HepG2 (cell line): ENCODE measurements around the gene SEC14L5. TPM values are rescaled to one million over a fixed set of nuclear protein-coding genes. Genes with fewer than 3 reads are reported as not detected.

Source experiments
- ATAC-seq: fragments of 200-7000 bp; cut with Tn5 transposase; 3 replicates; pipeline ENCODE4 v1.9.1; 2020; ENCODE audit warnings: mild to moderate bottlenecking, moderate library complexity
- BruUV-seq: library from RNA; stranded (reverse); fragments of 400-500 nt; replicated peaks from 2 replicates; lab custom pipeline; 2021; lab: Mats Ljungman, UMichigan
- CTCF ChIA-PET: fragments of 300-600 bp; formaldehyde crosslinking; extraction: SDS; loops from one replicate; lab custom pipeline; 2021; ENCODE audit warnings: low total read pairs, inconsistent platforms, low intra/inter-chr PET ratio; lab: Yijun Ruan, JAX
- POLR2A ChIA-PET: fragments of 350-600 bp; sonication (Branson Sonifier 250); formaldehyde crosslinking; loops from one replicate; lab custom pipeline; 2020; ENCODE audit warnings: antibody characterized with exemption, inconsistent platforms; lab: Yijun Ruan, JAX
- DNase-seq: peaks from one replicate; pipeline ENCODE4 v3.0.0-alpha.2; 2015; ENCODE audit warnings: low spot score
- FAIRE-seq: peaks from 3 replicates; lab custom pipeline; 2011; peaks lifted over from hg19 to GRCh38; lab: Jason Lieb, UNC
- H2AFZ ChIP-seq: one replicate; pipeline ENCODE4 v1.6.1; 2011; ENCODE audit warnings: low read length, inconsistent platforms
- H3K27ac ChIP-seq: fragments of 300-600 bp; 3 replicates; pipeline ENCODE4 v1.8.0; 2011; ENCODE audit warnings: mixed run types, mild to moderate bottlenecking, mixed read lengths, low read length, inconsistent platforms; ENCODE audit not compliant: insufficient read depth; ENCODE audit errors: extremely low read length
- H3K27me3 ChIP-seq, 2 experiments: fragments of 200-600 bp in 1 of 2; 2 replicates in 1 of 2; 3 replicates in 1 of 2; pipeline versions ENCODE4 v1.6.0 to v1.8.0; 2011; ENCODE audit warnings: low read length in 2 of 2, mild to moderate bottlenecking in 2 of 2, moderate library complexity in 2 of 2, inconsistent platforms in 1 of 2; ENCODE audit not compliant: insufficient read depth in 2 of 2, control insufficient read depth in 1 of 2
- H3K36me3 ChIP-seq, 2 experiments: fragments of 200-600 bp in 1 of 2; replicated peaks in 1 of 2; 2 replicates in 1 of 2; 3 replicates in 1 of 2; pipeline versions ENCODE4 v1.5.1 to v1.8.0; 2011; ENCODE audit warnings: low read length in 2 of 2, inconsistent platforms in 1 of 2; ENCODE audit not compliant: insufficient read depth in 2 of 2, control insufficient read depth in 1 of 2
- H3K4me1 ChIP-seq: 2 replicates; pipeline ENCODE4 v1.5.1; 2012; ENCODE audit warnings: low read length, inconsistent platforms; ENCODE audit not compliant: insufficient read depth
- H3K4me2 ChIP-seq: 2 replicates; pipeline ENCODE4 v1.6.0; 2011; ENCODE audit warnings: low read depth, low read length, inconsistent platforms
- H3K4me3 ChIP-seq, 3 experiments: fragments of 200-600 bp in 1 of 3; sonication (generic), shearing (Covaris generic) in 1 of 3; replicated peaks in 1 of 3; 2 replicates each; pipeline ENCODE4 v1.5.1; 2011 to 2016; ENCODE audit warnings: low read length in 3 of 3, inconsistent platforms in 2 of 3, low read depth in 2 of 3, mild to moderate bottlenecking in 2 of 3, control low read depth in 1 of 3, mixed read lengths in 1 of 3; ENCODE audit not compliant: insufficient read depth in 1 of 3
- H3K79me2 ChIP-seq: one replicate; pipeline ENCODE4 v1.6.1; 2011; ENCODE audit warnings: low read length, inconsistent platforms; ENCODE audit not compliant: insufficient read depth
- H3K9ac ChIP-seq: 2 replicates; pipeline ENCODE4 v1.6.0; 2011; ENCODE audit warnings: mild to moderate bottlenecking, low read depth, low read length, inconsistent platforms; ENCODE audit not compliant: insufficient read depth
- H3K9me3 ChIP-seq: 2 replicates; pipeline ENCODE4 v1.5.1; 2012; ENCODE audit warnings: mild to moderate bottlenecking, low read length
- H4K20me1 ChIP-seq: 2 replicates; pipeline ENCODE4 v1.6.0; 2011; ENCODE audit warnings: inconsistent platforms, mild to moderate bottlenecking, low read length, moderate library complexity; ENCODE audit not compliant: insufficient read depth
- ASH2L ChIP-seq: fragments of 300-600, 200-600 bp; sonication (generic); IDR thresholded peaks from 2 replicates; pipeline ENCODE4 v1.7.0; 2017; ENCODE audit warnings: low read depth, mild to moderate bottlenecking, moderate library complexity, mixed read lengths, low read length; ENCODE audit not compliant: insufficient read length
- ATF3 ChIP-seq: sonication (generic); formaldehyde crosslinking; IDR thresholded peaks from 2 replicates; pipeline ENCODE4 v1.4.0; 2020; ENCODE audit warnings: missing genetic modification reagents
- BHLHE40 ChIP-seq: IDR thresholded peaks from 2 replicates; pipeline ENCODE4 v1.6.1; 2011; ENCODE audit warnings: low read length, improper control_type of control experiment
- DNMT1 ChIP-seq: sonication (generic); formaldehyde crosslinking; IDR thresholded peaks from 2 replicates; pipeline ENCODE4 v1.5.1; 2020; ENCODE audit warnings: mild to moderate bottlenecking, missing genetic modification reagents
- FOXO1 ChIP-seq: sonication (generic); formaldehyde crosslinking; IDR thresholded peaks from 2 replicates; pipeline ENCODE4 v1.4.0; 2020; ENCODE audit warnings: missing genetic modification reagents
- GATAD1 ChIP-seq: IDR thresholded peaks from 2 replicates; pipeline ENCODE4 v1.6.1; 2016; ENCODE audit warnings: missing genetic modification reagents, missing compliant biosample characterization
- GMEB1 ChIP-seq: sonication (generic); formaldehyde crosslinking; IDR thresholded peaks from 2 replicates; pipeline ENCODE4 v1.5.1; 2020; ENCODE audit warnings: missing genetic modification reagents, mild to moderate bottlenecking, borderline replicate concordance
- HDAC1 ChIP-seq: sonication (generic); formaldehyde crosslinking; IDR thresholded peaks from 2 replicates; pipeline ENCODE4 v1.5.1; 2020; ENCODE audit warnings: mild to moderate bottlenecking, missing genetic modification reagents
- KDM5A ChIP-seq: fragments of 200-600 bp; sonication (generic); IDR thresholded peaks from 2 replicates; pipeline ENCODE4 v1.7.0; 2018; ENCODE audit warnings: antibody characterized with exemption, mild to moderate bottlenecking, low read length, borderline replicate concordance
- KLF12 ChIP-seq: sonication (generic); formaldehyde crosslinking; IDR thresholded peaks from 2 replicates; pipeline ENCODE4 v1.4.0; 2020; ENCODE audit warnings: missing genetic modification reagents, borderline replicate concordance
- KLF13 ChIP-seq: sonication (generic); formaldehyde crosslinking; IDR thresholded peaks from 2 replicates; pipeline ENCODE4 v1.4.0; 2020; ENCODE audit warnings: mild to moderate bottlenecking, missing genetic modification reagents
- MEF2D ChIP-seq: sonication (generic); formaldehyde crosslinking; IDR thresholded peaks from 2 replicates; pipeline ENCODE4 v1.5.1; 2020; ENCODE audit warnings: mild to moderate bottlenecking, missing genetic modification reagents
- MYNN ChIP-seq: sonication (generic); formaldehyde crosslinking; IDR thresholded peaks from 2 replicates; pipeline ENCODE4 v1.4.0; 2020; ENCODE audit warnings: mild to moderate bottlenecking, low read depth, missing genetic modification reagents
- PCBP1 ChIP-seq: fragments of 200-400 bp; formaldehyde crosslinking; IDR thresholded peaks from 2 replicates; pipeline ENCODE4 v1.6.1; 2017; ENCODE audit warnings: mild to moderate bottlenecking, low read depth, low read length, borderline replicate concordance
- SALL1 ChIP-seq: sonication (generic); formaldehyde crosslinking; IDR thresholded peaks from 2 replicates; pipeline ENCODE4 v1.8.0; 2022; ENCODE audit warnings: mild to moderate bottlenecking, missing genetic modification reagents
- SOX5 ChIP-seq: IDR thresholded peaks from 2 replicates; pipeline ENCODE4 v1.6.1; 2016; ENCODE audit warnings: borderline replicate concordance
- TBX2 ChIP-seq: sonication (generic); formaldehyde crosslinking; IDR thresholded peaks from 2 replicates; pipeline ENCODE4 v1.5.0; 2020; ENCODE audit warnings: missing genetic modification reagents, mild to moderate bottlenecking, borderline replicate concordance
- XBP1 ChIP-seq: sonication (generic); formaldehyde crosslinking; IDR thresholded peaks from 2 replicates; pipeline ENCODE4 v1.5.0; 2020; ENCODE audit warnings: missing genetic modification reagents
- ZFY ChIP-seq: sonication (generic); formaldehyde crosslinking; IDR thresholded peaks from 2 replicates; pipeline ENCODE4 v1.4.0; 2020; ENCODE audit warnings: missing genetic modification reagents
- ZKSCAN1 ChIP-seq: fragments of 150-350 bp; IDR thresholded peaks from 2 replicates; pipeline ENCODE4 v1.6.1; 2014; ENCODE audit warnings: low read length
- ZNF337 ChIP-seq: sonication (generic); formaldehyde crosslinking; IDR thresholded peaks from 2 replicates; pipeline ENCODE4 v1.5.1; 2020; ENCODE audit warnings: missing genetic modification reagents, low read depth, mild to moderate bottlenecking, borderline replicate concordance
- ZNF441 ChIP-seq: sonication (generic); formaldehyde crosslinking; IDR thresholded peaks from 2 replicates; pipeline ENCODE4 v1.7.0; 2021; ENCODE audit warnings: missing genetic modification reagents, borderline replicate concordance
- ZNF501 ChIP-seq: sonication (generic); formaldehyde crosslinking; IDR thresholded peaks from 2 replicates; pipeline ENCODE4 v1.5.1; 2020; ENCODE audit warnings: mild to moderate bottlenecking, moderate library complexity, missing genetic modification reagents
- ZNF614 ChIP-seq: IDR thresholded peaks from 2 replicates; pipeline ENCODE4 v1.6.1; 2018; ENCODE audit warnings: missing biosample characterization, missing genetic modification reagents, inconsistent platforms, borderline replicate concordance
- ZNF678 ChIP-seq: sonication (generic); formaldehyde crosslinking; IDR thresholded peaks from 2 replicates; pipeline ENCODE4 v1.4.0; 2020; ENCODE audit warnings: mild to moderate bottlenecking, missing genetic modification reagents
- ZSCAN25 ChIP-seq: sonication (generic); formaldehyde crosslinking; IDR thresholded peaks from 2 replicates; pipeline ENCODE4 v1.8.0; 2022; ENCODE audit warnings: mild to moderate bottlenecking, missing genetic modification reagents
- WGBS: methylation state at CpG from one replicate; pipeline ENCODE4 v1.1.6; 2017; ENCODE audit warnings: low lambda C conversion rate; 5-methylcytosine and 5-hydroxymethylcytosine counted together
- in situ Hi-C: cut with HindIII; loops from 2 replicates; pipeline ENCODE4 v1.10.0; 2017; ENCODE audit warnings: low pct_unique_long_range_greater_than_20kb; ENCODE audit not compliant: extremely low pct_ligation_motif_present
- intact Hi-C: fragments of 100-400 bp; cut with micrococcal nuclease; formaldehyde crosslinking; loops from one replicate; pipeline ENCODE4 v1.10.0; 2022; ENCODE audit not compliant: unreplicated experiment
- polyA plus RNA-seq, 8 experiments: library from polyadenylated mRNA; depleted of rRNA in 3 of 8; stranded (reverse) in 7 of 8; unstranded in 1 of 8; fragments of >200 nt; fragmentation: Illumina TruSeq in 4 of 8; extraction: Trizol in 4 of 8; gene quantifications; 2 replicates each; pipeline versions ENCODE4 v1.2.1 to v1.2.3, GENCODE V29; 2011 to 2016; ENCODE audit warnings: low read depth in 4 of 8, missing spikeins in 1 of 8, mixed read lengths in 1 of 8; ENCODE audit not compliant: insufficient read depth in 1 of 8
- total RNA-seq, 5 experiments: library from RNA; depleted of rRNA; stranded (reverse); fragments of >200 nt; fragmentation: Illumina TruSeq; extraction: Trizol; gene quantifications; 2 replicates each; pipeline ENCODE4 v1.2.3, GENCODE V29; 2016; ENCODE audit warnings: low read depth in 1 of 5

Gene SEC14L5
- total and polyA plus RNA-seq, 2 of the 13 experiments (the other 11 are each of a cell fraction or from before 2014, with no cell fraction given), result 0.40 to 0.42 TPM

- Histone ChIP-seq H4K20me1 (no peaks in the 10 kb centered on the region), H3K4me3 (peak overlapping the region in 1 of 3 experiments; percentile 56; a peak in 1 of 6 replicates), H3K4me1 (peaks cover 19% of the 10 kb centered on the region), H3K27me3 (no peaks in the 10 kb centered on the region), H3K9ac (no peak overlapping the region), H3K9me3 (peaks cover 6% of the 10 kb centered on the region; the same call in 1 of the 2 replicates), H2AFZ (no peak overlapping the region), H3K4me2 (peak overlapping the region; percentile 66), H3K27ac (peak overlapping the region; percentile 5), H3K79me2 (no peaks in the 10 kb centered on the region), H3K36me3 (peaks cover 0 to 1% of the 10 kb centered on the region in 2 experiments; a peak in 2 of 5 replicates)
- ChIA-PET CTCF (interaction anchor here (0.5 kb wide), 1 partner anchor 136 kb away, joined by 3 read pairs; no protein-coding TSS in a partner anchor), POLR2A (interaction anchor here (0.7 to 1.0 kb wide), 3 partner anchors 11 to 77 kb away, joined by 3 to 6 read pairs (median 4); partner anchors contain the start of gene UBN1)
- in situ Hi-C loops, result no loop called here
- WGBS, result 50% methylated on average over 5 of the region's 5 CpGs
- ATAC-seq, result no peak
- intact Hi-C loops, result no loop called here
- BruUV-seq, result no TSS peak
- DNase-seq, result no peak
- no peak for FAIRE-seq
- TF ChIP-seq XBP1 (CRISPR knock-in tag), result no peak
- 0 out of 2 replicates have a peak, but pooled peaks have one; percentile 9 for TF ChIP-seq MEF2D (CRISPR knock-in tag)
- TF ChIP-seq ZSCAN25 (CRISPR knock-in tag), result 0 out of 2 replicates have a peak, but pooled peaks have one; percentile 10
- TF ChIP-seq ATF3, result no peak
- 0 out of 2 replicates have a peak, but pooled peaks have one; percentile 7 for TF ChIP-seq ZNF614 (CRISPR knock-in tag)
- no peak for TF ChIP-seq SALL1 (CRISPR knock-in tag)
- 0 out of 2 replicates have a peak, but pooled peaks have one; percentile 17 for TF ChIP-seq ZNF337 (CRISPR knock-in tag)
- TF ChIP-seq MYNN (CRISPR knock-in tag), result no peak
- TF ChIP-seq KLF13 (CRISPR knock-in tag), result no peak
- no peak for TF ChIP-seq PCBP1
- no peak for TF ChIP-seq ZNF678 (CRISPR knock-in tag)
- peak; percentile 70; the same call in 1 of the 2 replicates for TF ChIP-seq ZKSCAN1
- no peak for TF ChIP-seq DNMT1 (CRISPR knock-in tag)
- TF ChIP-seq GMEB1 (CRISPR knock-in tag), result peak; percentile 44; the same call in 1 of the 2 replicates
- peak; percentile 4; the same call in 1 of the 2 replicates for TF ChIP-seq GATAD1 (CRISPR knock-in tag)
- TF ChIP-seq KDM5A, result no peak
- no peak for TF ChIP-seq ZFY
- no peak for TF ChIP-seq HDAC1 (CRISPR knock-in tag)
- no peak for TF ChIP-seq SOX5
- TF ChIP-seq ASH2L, result peak; percentile 0
- TF ChIP-seq ZNF441 (CRISPR knock-in tag), result no peak
- 0 out of 2 replicates have a peak, but pooled peaks have one; percentile 12 for TF ChIP-seq TBX2 (CRISPR knock-in tag)
- no peak for TF ChIP-seq BHLHE40
- peak; percentile 7; the same call in 1 of the 2 replicates for TF ChIP-seq ZNF501 (CRISPR knock-in tag)
- no peak for TF ChIP-seq FOXO1 (CRISPR knock-in tag)
- TF ChIP-seq KLF12 (CRISPR knock-in tag), result peak; percentile 7; the same call in 1 of the 2 replicates
Observed at GRCh38 chr16:4925293-4925607, 32.9 kb upstream of the SEC14L5 start.
